ENCODE data around the gene ARHGAP18.

ARHGAP18 gene

DNA sequence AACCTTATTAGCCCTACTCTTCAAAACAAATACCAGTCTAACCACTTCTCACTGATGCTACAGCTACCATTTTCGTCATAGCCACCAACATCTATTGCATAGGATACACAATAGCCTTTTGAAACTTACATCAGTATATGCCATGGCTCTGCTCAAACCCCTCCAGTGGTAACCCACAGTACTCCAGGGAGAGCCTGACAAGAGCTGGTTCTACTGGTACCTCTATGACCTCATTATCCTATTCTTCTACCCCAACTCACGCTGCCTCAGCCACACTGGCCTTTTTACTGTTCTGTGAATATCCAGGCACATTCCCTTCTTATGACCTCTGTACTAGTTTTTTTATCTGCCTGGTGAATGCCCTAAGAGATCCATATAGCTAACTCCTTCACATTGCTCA lies 157.6 kb downstream of the ARHGAP18 start:
- DNase-seq (ENCODE audit: insufficient read length, low spot score) (no peak), FAIRE-seq (no peak)

DNA sequence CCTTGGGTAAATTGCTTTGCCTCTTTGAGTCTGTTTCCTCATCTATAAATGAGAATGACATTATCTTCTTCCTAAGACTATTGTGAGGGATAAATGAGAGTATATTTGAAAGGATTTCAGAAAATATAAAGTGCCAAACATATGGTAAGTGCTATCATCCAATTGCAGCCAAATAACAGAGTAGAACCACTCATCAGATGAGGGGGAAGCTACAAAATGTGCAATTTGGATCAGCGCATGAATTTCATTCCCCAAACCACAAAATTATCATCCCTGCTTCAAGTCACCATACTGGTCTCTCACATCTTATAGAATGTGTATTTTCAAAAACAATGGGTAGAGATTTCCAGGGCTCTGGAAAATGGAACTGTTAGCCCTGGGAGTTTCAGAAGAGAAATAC lies 158.5 kb downstream of the ARHGAP18 start:
- FAIRE-seq = no peak
- DNase-seq (ENCODE audit: insufficient read length, low spot score) = no peak

DNA sequence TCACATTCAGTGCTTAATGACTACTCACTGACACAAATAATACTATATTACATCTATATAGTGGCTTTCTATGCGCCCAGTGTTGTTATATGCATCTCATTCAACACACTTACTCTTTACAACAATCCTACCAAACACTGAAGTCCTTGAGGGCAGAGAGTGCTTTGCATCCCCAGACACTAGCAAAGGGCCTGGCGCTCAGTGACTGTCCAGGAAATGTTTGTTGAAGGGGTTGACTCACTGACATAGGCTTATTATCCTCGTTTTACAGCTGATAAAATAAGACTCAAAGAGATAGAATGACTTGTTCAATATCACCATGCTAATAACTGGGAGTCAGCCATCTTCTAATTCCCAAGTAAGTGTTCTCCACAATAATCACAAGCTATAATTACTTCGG lies 163.3 kb downstream of the ARHGAP18 start:
- DNase-seq (ENCODE audit: insufficient read length, low spot score) (no peak), FAIRE-seq (no peak)

- no peak for DNase-seq (ENCODE audit: insufficient read length, low spot score)
- FAIRE-seq = no peak
Measured at GRCh38 chr6:129544892-129545612, 164.9 kb downstream of the ARHGAP18 start.

DNA sequence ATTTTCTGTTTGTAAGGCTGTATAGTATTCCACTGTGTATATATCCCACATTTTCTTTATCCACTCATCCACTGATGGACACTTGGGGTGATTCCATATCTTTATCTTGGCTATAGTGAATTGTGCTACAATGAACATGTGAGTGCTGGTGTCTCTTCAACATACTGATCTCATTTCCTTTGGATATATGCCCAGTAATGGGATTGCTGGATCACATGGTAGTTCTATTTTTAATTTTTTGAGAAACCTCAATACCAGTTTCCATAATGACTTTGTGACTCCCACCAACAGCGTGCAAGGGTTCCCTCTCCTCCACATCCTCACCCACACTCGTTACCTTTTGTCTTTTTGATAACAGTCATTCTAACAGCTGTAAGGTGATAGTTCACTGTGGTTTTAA lies 166.0 kb downstream of the ARHGAP18 start:
- FAIRE-seq = no peak

GRCh38 chr6:129542705-129543104 lies 167.3 kb downstream of the ARHGAP18 start:
- FAIRE-seq (no peak), DNase-seq (ENCODE audit: insufficient read length, low spot score) (no peak)

More for the DNA sequence above, 166.0 kb downstream of the ARHGAP18 start:
- no peak for DNase-seq (ENCODE audit: insufficient read length, low spot score)

GRCh38 chr6:129539032-129539431 lies 170.9 kb downstream of the ARHGAP18 start:
- DNase-seq (ENCODE audit: insufficient read length, low spot score) = no peak
- no peak for FAIRE-seq

- FAIRE-seq = no peak
Measured at GRCh38 chr6:129536271-129536670, 173.7 kb downstream of the ARHGAP18 start.

GRCh38 chr6:129534926-129535325 lies 175.1 kb downstream of the ARHGAP18 start:
- FAIRE-seq (no peak), DNase-seq (ENCODE audit: insufficient read length, low spot score) (no peak)

More at GRCh38 chr6:129536271-129536670, 173.7 kb downstream of the ARHGAP18 start:
- DNase-seq (ENCODE audit: insufficient read length, low spot score) = no peak
